Neuron (in vitro differentiated cells): ENCODE measurements around the gene TPO.

Experiments used
- H2AFZ ChIP-seq: one replicate; pipeline ENCODE4 v1.6.1; 2013; ENCODE audit warnings: low read depth, mild to moderate bottlenecking, inconsistent platforms, low read length, moderate library complexity
- H3K27me3 ChIP-seq: one replicate; pipeline ENCODE4 v1.6.1; 2013; ENCODE audit warnings: low read length; ENCODE audit not compliant: insufficient read depth
- H3K36me3 ChIP-seq: one replicate; pipeline ENCODE4 v1.6.1; 2013; ENCODE audit warnings: low read length; ENCODE audit not compliant: insufficient read depth
- H3K4me1 ChIP-seq: one replicate; pipeline ENCODE4 v1.6.1; 2013; ENCODE audit warnings: low read length; ENCODE audit not compliant: insufficient read depth
- H3K4me3 ChIP-seq: 2 replicates; pipeline ENCODE4 v1.5.1; 2013; ENCODE audit warnings: mild to moderate bottlenecking, low read length, moderate library complexity
- H3K9me3 ChIP-seq: one replicate; pipeline ENCODE4 v1.6.1; 2013; ENCODE audit warnings: low read length

The TPO gene

GRCh38 chr2:1521878-1522830 is 108.9 kb downstream of the TPO start:
- Histone ChIP-seq H3K36me3 (no peaks in the 10 kb centered on the region), H3K27me3 (no peaks in the 10 kb centered on the region), H2AFZ (no peak overlapping the region), H3K4me3 (no peak overlapping the region), H3K4me1 (no peaks in the 10 kb centered on the region), H3K9me3 (no peaks in the 10 kb centered on the region)

- Histone ChIP-seq H3K9me3 (no peaks in the 10 kb centered on the region), H3K36me3 (no peaks in the 10 kb centered on the region), H3K4me1 (no peaks in the 10 kb centered on the region), H3K27me3 (no peaks in the 10 kb centered on the region), H2AFZ (no peak overlapping the region), H3K4me3 (no peak overlapping the region)
Measured at GRCh38 chr2:1527153-1527992, 114.1 kb downstream of the TPO start.

DNA sequence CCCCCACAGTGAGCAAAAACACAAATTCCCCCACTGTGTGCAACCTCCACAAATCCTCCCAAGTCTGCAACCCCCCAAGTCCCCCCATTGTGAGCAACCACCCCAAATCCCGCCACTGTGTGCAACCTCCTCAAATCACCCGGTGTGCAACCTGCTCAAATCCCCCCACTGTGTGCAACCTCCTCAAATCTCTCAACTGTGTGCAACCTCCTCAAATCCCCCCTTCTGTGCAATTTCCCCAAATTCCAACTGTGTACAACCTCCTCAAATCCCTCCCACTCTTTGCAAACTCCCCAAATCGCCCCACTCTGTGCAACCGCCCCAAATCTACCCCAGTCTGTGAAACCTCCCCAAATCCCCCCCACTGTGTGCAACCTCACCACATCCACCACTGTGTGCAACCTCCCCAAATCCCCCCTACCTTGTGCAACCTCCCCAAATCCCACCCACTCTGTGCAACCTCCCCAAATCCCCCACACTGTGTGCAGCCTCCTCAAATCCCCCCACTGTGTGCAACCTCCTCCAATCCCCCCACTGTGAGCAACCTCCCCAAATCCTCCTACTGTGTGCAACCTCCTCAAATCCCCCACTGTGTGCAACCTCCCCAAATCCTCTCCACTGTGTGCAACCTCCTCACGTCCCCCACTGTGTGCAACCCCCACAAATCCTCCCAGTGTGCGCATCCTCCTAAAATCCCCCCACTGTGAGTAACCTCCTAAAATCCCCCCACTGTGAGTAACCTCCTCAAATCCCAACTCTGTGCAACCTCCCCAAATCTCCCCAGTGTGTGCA is 115.2 kb downstream of the TPO start:
- Histone ChIP-seq H3K27me3 (no peaks in the 10 kb centered on the region), H3K4me1 (no peaks in the 10 kb centered on the region), H2AFZ (no peak overlapping the region), H3K36me3 (no peaks in the 10 kb centered on the region), H3K4me3 (no peak overlapping the region), H3K9me3 (no peaks in the 10 kb centered on the region)

DNA sequence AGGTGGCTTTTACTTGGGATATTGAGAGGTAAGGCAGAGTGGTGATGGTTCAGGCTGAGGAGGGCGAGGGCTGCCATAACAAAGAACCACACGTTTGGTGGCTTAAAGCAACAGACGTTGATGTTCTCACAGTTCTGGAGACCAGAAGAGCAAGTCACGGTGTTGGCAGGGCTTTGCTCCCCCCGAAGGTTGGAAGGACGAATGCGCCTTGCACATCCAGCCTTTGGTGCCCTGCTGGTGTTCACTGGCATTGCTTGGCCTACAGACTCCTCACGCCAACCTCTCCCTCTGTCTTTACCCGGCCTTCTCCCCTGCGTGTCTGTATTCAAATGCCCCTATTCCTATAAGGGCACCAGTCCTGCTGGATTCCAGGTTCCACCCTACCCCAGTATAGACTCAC is 125.4 kb downstream of the TPO start:
- no peaks in the 10 kb centered on the region for H3K4me1 ChIP-seq
- no peak overlapping the region for H3K4me3 ChIP-seq
- no peaks in the 10 kb centered on the region for H3K27me3 ChIP-seq
- no peaks in the 10 kb centered on the region for H3K9me3 ChIP-seq
- H2AFZ ChIP-seq, result no peak overlapping the region
- no peaks in the 10 kb centered on the region for H3K36me3 ChIP-seq

DNA sequence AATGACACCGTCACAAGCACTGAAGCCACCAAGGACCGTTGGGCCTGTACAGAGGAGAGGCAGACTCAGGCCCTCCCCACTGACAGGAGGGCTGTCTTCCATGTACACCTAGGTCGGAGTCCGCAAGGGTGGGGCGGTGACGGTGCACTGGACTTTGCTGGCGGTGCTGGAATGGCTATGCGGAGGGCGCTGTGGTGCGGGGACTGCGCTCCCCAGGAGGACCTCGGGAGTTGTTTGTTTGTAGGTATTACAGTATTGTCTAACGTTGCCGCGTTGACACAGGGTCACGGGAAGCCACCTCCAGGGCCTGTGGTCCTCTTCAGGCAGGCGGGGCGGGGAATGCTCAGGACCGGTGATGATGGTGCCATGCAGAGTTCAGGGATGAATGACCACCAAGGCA is 126.2 kb downstream of the TPO start:
- Histone ChIP-seq H3K4me3 (no peak overlapping the region), H2AFZ (no peak overlapping the region), H3K9me3 (no peaks in the 10 kb centered on the region), H3K27me3 (no peaks in the 10 kb centered on the region), H3K4me1 (no peaks in the 10 kb centered on the region), H3K36me3 (no peaks in the 10 kb centered on the region)

DNA sequence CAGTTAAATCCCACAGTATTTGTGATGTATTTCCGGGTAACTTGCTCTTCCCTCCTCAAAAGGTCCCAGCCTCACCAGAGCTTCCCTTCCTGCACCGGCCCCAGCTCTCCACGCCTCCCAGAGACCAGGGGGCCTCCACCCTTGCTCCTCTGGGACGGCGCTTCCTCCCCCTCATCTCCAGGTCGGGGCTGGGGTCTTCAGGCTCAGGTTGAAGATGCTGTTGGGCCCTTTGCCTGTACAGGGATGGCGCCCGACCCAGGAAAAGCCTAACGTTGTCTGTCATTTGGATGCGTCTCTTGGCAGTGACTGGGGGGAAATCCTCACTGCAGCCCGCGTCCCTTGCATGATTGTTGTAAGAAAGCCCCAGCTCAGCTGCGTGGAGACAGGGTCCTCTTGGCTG is 126.7 kb downstream of the TPO start:
- no peak overlapping the region for H2AFZ ChIP-seq
- H3K36me3 ChIP-seq, result no peaks in the 10 kb centered on the region
- no peak overlapping the region for H3K4me3 ChIP-seq
- no peaks in the 10 kb centered on the region for H3K27me3 ChIP-seq
- no peaks in the 10 kb centered on the region for H3K4me1 ChIP-seq
- H3K9me3 ChIP-seq, result no peaks in the 10 kb centered on the region

GRCh38 chr2:1540481-1540880 is 127.2 kb downstream of the TPO start:
- no peaks in the 10 kb centered on the region for H3K9me3 ChIP-seq
- H3K27me3 ChIP-seq, result no peaks in the 10 kb centered on the region
- H3K36me3 ChIP-seq, result no peaks in the 10 kb centered on the region
- no peak overlapping the region for H3K4me3 ChIP-seq
- no peak overlapping the region for H2AFZ ChIP-seq
- H3K4me1 ChIP-seq, result no peaks in the 10 kb centered on the region

- Histone ChIP-seq H3K27me3 (no peaks in the 10 kb centered on the region), H3K9me3 (no peaks in the 10 kb centered on the region), H2AFZ (no peak overlapping the region), H3K4me1 (no peaks in the 10 kb centered on the region), H3K4me3 (no peak overlapping the region), H3K36me3 (no peaks in the 10 kb centered on the region)
Measured at GRCh38 chr2:1541040-1541439, 127.8 kb downstream of the TPO start.

DNA sequence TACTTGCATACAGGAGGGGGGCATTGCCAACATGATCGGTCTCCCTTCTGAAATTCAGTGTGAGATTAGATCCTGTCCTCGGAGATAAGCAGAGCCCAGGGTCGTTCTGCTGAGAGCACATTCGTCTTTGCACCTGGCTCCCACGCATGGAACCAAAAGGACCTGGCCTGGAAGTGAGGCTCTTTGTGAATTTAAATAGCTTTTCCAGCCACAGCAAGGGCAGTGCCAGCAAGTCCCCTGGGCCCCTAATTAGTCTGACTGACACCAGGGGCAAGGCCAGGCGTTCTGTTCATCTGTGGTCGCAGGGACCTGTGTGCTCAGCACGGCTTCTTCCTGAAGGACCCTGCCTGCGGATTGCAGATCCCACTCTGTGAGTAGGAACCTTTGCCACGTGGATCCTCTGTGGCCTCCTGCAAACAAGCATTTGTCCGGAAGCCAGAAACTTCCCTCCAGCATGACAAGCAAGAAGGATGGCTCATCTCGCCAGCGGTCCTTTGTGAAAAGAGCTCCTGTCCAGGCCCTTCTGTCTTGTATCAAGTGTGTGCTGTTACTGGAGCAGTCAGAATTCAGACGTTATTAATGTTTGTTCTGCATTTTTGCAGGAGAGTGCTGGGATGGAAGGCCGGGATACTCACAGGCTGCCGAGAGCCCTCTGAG is 128.7 kb downstream of the TPO start:
- H3K4me3 ChIP-seq, result no peak overlapping the region

DNA sequence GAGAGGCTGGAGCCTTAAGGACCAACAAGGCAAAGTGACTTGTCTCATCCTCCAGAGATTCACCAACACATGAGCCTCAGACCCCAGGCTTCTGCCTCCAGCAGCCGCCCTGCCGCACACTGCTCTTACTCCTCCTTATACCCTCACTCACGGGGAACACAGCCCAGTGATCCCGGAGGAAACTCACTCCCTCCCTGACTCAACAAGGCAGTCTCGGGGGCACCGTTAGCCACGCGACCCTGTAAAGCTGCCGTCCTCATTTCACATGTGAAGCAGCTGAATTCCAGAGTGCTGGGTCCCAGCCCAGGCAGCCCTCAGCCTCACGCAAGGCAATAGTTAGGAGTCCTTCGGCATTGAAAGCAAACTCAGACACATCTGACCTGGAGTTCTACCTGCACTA is 129.7 kb downstream of the TPO start:
- H3K27me3 ChIP-seq, result no peaks in the 10 kb centered on the region
- no peak overlapping the region for H3K4me3 ChIP-seq
- no peaks in the 10 kb centered on the region for H3K9me3 ChIP-seq
- no peaks in the 10 kb centered on the region for H3K36me3 ChIP-seq
- H2AFZ ChIP-seq, result no peak overlapping the region
- no peaks in the 10 kb centered on the region for H3K4me1 ChIP-seq

More for the DNA sequence above, 128.7 kb downstream of the TPO start:
- H3K27me3 ChIP-seq, result no peaks in the 10 kb centered on the region
- no peak overlapping the region for H2AFZ ChIP-seq
- H3K36me3 ChIP-seq, result no peaks in the 10 kb centered on the region
- H3K9me3 ChIP-seq, result no peaks in the 10 kb centered on the region
- H3K4me1 ChIP-seq, result no peaks in the 10 kb centered on the region

DNA sequence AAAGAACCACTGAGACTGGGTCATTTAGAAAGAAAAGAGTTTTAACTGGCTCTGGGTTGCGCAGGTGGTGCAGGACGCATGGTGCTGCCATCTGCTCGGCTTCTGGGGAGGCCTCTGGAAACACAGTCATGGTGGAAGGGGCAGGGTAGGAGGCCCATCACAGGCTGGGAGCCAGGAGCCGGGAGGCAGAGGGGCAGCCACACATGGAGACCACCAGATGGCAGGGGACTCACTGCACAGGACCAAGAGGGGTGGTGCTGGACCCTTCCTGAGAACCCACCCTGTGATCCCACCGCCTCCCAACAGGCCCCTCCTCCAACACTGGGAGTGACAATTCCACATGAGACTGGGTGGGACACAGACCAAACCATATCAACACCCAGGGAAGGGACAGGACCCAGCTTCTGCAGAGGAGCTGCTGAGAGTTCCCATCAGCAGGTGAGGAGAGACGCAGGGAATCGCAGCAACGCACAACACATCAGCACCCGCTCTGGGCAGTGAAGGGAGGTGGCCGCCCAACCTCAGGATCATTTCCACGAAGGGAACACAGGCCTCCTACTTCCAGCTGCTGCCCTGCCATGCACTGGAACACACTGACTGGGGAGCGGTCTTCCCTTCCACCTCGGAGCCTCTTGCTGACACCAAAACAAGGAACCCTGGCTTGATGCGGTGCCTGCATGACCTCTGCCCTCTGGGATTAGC is 130.7 kb downstream of the TPO start:
- H3K27me3 ChIP-seq, result no peaks in the 10 kb centered on the region
- no peaks in the 10 kb centered on the region for H3K9me3 ChIP-seq
- H3K4me1 ChIP-seq, result no peaks in the 10 kb centered on the region
- no peaks in the 10 kb centered on the region for H3K36me3 ChIP-seq
- no peak overlapping the region for H3K4me3 ChIP-seq
- H2AFZ ChIP-seq, result no peak overlapping the region

DNA sequence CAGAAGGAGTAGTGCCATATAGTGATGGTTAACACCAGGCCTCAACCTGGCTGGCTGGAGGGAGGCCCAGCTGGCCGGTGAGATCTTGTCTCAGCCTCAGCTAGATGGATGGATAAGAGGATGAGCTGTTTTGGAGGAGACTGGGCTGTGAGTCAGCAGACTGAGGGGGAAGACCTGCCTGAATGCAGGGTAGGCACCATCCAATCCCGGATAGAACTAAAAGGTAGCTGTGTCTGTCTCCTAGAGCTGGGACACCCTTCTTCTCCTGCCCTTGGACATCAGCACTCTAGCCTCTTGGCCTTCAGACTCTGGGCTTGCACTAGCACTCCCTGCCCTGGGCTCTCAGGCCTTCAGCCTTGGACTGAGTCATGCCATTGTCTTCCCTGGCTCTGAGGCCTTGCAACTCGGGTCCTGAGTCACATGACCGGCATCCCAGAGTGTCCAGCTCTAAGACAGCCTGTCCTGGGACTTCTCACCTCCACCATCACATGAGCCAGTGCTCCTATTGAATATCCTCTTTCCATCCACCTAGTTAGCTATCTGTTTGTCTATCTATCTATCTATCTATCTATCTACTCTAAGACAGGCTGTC is 131.3 kb downstream of the TPO start:
- Histone ChIP-seq H2AFZ (no peak overlapping the region), H3K4me1 (no peaks in the 10 kb centered on the region), H3K4me3 (no peak overlapping the region), H3K36me3 (no peaks in the 10 kb centered on the region), H3K27me3 (no peaks in the 10 kb centered on the region), H3K9me3 (no peaks in the 10 kb centered on the region)
